ENCODE data around the gene MIEN1.

- TF ChIP-seq EP300 (IDR thresholded peaks at IDR 0.05) (no peak), POLR2A (IDR thresholded peaks at IDR 0.05; ENCODE audit: low read depth) (no peak), CTCF (IDR thresholded peaks at IDR 0.05) (no peak)
These were observed 13.9 kb upstream of the MIEN1 start for GRCh38 chr17:39744075-39744835.

All from esophagus muscularis mucosa (tissue), 4 donors.